ENCODE measurements around the gene NSUN3. TPM values are rescaled to one million over a fixed set of nuclear protein-coding genes. Genes with fewer than 3 reads are reported as not detected.

Gene NSUN3
- total RNA-seq (2021; ENCODE audit: unreplicated experiment) = 14.4 TPM
- polyA plus RNA-seq (2012; ENCODE audit: insufficient read length) = 5.3 TPM
- Bru-seq, nascent RNA = percentile 88 among the genes with signal in this experiment
- BruChase-seq, experiment 1, labeled RNA remaining after a 2-hour chase = percentile 74 among the genes with signal in this experiment
- percentile 64 among the genes with signal in this experiment for BruChase-seq, experiment 2, labeled RNA remaining after a 6-hour chase
- long read RNA-seq, transcript NSUN3-201 (6 exons, 3,289 nt) = major isoform, 10 of 18 reads
- long read RNA-seq, partial matches to known transcripts = 1 of 18 reads
- long read RNA-seq, other reads (novel, unspliced or antisense) = 7 of 18 reads

DNA sequence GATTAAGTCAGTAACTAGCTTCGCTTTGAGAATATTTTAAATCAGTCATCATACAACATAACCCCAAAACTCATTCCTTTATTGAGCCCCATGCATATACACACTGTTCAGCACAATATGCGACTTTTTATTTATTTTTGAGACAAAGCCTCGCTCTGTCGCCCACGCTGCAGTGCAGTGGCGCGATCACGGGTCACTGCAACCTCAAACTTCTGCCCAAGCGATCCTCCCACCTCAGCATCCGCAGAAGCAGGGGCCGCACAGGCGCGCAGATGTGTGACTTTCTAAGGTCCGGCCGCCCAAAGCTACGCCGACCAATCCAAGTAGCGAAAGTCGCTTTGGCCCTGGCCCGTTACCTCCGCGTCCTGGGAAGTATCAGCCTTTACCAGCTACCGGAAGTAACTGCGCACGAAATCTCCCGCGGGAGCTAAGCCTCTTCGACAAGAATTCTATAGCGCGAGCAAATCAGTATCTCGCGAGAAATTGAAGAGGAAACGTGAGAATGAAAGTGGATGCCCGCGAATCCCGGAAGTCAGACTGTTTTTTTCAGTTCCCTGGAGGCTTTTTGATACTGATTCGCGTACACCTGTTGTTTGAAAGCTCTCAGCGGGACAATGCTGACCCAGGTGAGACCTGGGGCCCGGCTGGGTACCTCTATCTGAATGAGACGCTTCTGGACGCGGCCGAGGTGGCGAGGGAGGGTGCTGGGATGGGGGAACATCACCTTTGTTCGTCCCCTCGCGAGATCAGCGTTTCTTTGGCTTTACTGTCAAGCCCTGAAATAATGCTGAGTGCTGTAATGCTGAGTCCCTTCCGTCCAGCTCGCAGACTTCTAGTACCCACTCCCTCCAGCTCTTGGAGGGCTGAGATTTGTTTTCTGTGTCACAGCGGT lies at the start of gene NSUN3, which contains the start of gene DHFR2:
NSUN3 (plus strand) TSS at position 549 of the 892 bp plus-strand sequence; CDS start at position 615, 66 bp downstream.
DHFR2 (minus strand) TSS at position 404 of the 892 bp plus-strand sequence. CDS start 1,405 bp downstream, outside the sequence.
- H3K36me3 ChIP-seq (ENCODE audit: control insufficient read depth, insufficient read depth, low read length) = no peaks in the 10 kb centered on the region
- TF ChIP-seq, protein P1, sequence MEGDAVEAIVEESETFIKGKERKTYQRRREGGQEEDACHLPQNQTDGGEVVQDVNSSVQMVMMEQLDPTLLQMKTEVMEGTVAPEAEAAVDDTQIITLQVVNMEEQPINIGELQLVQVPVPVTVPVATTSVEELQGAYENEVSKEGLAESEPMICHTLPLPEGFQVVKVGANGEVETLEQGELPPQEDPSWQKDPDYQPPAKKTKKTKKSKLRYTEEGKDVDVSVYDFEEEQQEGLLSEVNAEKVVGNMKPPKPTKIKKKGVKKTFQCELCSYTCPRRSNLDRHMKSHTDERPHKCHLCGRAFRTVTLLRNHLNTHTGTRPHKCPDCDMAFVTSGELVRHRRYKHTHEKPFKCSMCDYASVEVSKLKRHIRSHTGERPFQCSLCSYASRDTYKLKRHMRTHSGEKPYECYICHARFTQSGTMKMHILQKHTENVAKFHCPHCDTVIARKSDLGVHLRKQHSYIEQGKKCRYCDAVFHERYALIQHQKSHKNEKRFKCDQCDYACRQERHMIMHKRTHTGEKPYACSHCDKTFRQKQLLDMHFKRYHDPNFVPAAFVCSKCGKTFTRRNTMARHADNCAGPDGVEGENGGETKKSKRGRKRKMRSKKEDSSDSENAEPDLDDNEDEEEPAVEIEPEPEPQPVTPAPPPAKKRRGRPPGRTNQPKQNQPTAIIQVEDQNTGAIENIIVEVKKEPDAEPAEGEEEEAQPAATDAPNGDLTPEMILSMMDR (IDR thresholded peaks at IDR 0.05) = no peak
- TF ChIP-seq POLR2AphosphoS5 (IDR thresholded peaks at IDR 0.05; ENCODE audit: low read depth, low read length) = peak; percentile 94
- TF ChIP-seq, protein P2, sequence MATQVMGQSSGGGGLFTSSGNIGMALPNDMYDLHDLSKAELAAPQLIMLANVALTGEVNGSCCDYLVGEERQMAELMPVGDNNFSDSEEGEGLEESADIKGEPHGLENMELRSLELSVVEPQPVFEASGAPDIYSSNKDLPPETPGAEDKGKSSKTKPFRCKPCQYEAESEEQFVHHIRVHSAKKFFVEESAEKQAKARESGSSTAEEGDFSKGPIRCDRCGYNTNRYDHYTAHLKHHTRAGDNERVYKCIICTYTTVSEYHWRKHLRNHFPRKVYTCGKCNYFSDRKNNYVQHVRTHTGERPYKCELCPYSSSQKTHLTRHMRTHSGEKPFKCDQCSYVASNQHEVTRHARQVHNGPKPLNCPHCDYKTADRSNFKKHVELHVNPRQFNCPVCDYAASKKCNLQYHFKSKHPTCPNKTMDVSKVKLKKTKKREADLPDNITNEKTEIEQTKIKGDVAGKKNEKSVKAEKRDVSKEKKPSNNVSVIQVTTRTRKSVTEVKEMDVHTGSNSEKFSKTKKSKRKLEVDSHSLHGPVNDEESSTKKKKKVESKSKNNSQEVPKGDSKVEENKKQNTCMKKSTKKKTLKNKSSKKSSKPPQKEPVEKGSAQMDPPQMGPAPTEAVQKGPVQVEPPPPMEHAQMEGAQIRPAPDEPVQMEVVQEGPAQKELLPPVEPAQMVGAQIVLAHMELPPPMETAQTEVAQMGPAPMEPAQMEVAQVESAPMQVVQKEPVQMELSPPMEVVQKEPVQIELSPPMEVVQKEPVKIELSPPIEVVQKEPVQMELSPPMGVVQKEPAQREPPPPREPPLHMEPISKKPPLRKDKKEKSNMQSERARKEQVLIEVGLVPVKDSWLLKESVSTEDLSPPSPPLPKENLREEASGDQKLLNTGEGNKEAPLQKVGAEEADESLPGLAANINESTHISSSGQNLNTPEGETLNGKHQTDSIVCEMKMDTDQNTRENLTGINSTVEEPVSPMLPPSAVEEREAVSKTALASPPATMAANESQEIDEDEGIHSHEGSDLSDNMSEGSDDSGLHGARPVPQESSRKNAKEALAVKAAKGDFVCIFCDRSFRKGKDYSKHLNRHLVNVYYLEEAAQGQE (IDR thresholded peaks at IDR 0.05; ENCODE audit: insufficient read depth in 1 of 2, low read depth in 2 of 2, low read length in 1 of 2) = no peak
- peak; percentile 93; the same call in 1 of the 2 replicates for TF ChIP-seq SIN3A (IDR thresholded peaks at IDR 0.05; ENCODE audit: borderline replicate concordance, insufficient read depth, low read depth, low read length)
- peak; percentile 57 for TF ChIP-seq TCF7L2 (IDR thresholded peaks at IDR 0.05; ENCODE audit: low read depth, low read length)
- no peaks in the 10 kb centered on the region for H3K27me3 ChIP-seq (ENCODE audit: control insufficient read depth, insufficient read depth, low read length)
- DNase-seq (ENCODE audit: low read depth, low spot score) = peak; percentile 89
- in situ Hi-C loops (cut with HindIII; ENCODE audit: low pct_unique_long_range_greater_than_20kb, low sequenced_read_pairs) (no loop called here), intact Hi-C loops (cut with micrococcal nuclease; ENCODE audit: unreplicated experiment) (no loop called here)
- peak within 1 kb of the TSS; percentile 97 for H3K27ac ChIP-seq (ENCODE audit: low read length)
- H3K4me3 ChIP-seq (ENCODE audit: low read depth in 2 of 2, low read length in 2 of 2) = peak within 1 kb of the TSS; percentile 76 to 98
- TSS peak; percentile 84 for BruUV-seq (replicated peaks)
- POLR2A ChIA-PET = interaction anchor here (0.7 to 2.2 kb wide), 3 partner anchors 12 to 83 kb away, joined by 3 to 6 read pairs (median 3); partner anchors contain the start of gene ARL13B
- CTCF ChIA-PET = interaction anchor here (0.5 kb wide), 1 partner anchor 39 kb away, joined by 11 read pairs; no protein-coding TSS in a partner anchor
- peak; percentile 99 for ATAC-seq
- no peaks in the 10 kb centered on the region for H3K9me3 ChIP-seq (ENCODE audit: control insufficient read depth, insufficient read depth, low read depth, low read length)
- peaks cover 14% of the 10 kb centered on the region for H3K4me1 ChIP-seq (ENCODE audit: control insufficient read depth, insufficient read depth, low read length)

DNA sequence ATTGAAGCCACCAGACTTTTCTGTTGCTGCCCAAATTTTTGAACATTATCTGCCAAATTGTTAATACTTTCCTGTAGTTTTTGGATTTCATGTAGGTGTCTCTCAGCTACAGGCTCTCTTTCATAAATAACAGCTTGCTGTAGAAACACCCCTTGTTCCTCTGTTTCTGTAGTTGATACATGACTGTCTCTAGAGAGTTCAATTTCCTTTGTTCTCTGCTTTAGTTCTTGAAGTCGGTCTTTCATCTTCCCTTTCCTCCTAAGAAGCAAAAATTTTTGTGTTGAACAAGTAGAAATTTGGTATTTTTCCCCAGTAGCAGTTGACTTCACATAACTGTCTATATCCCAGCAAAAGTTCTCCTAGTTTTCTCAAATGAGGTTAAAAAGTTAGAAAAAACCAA lies 47.8 kb upstream of the NSUN3 start:
- no TSS peak for BruUV-seq (replicated peaks)

More for the DNA sequence above, 47.8 kb upstream of the NSUN3 start:
- CTCF ChIA-PET = no interaction called here
- intact Hi-C loops (cut with micrococcal nuclease; ENCODE audit: unreplicated experiment) = no loop called here
- Histone ChIP-seq H3K9me3 (ENCODE audit: control insufficient read depth, insufficient read depth, low read depth, low read length) (no peaks in the 10 kb centered on the region), H3K27ac (ENCODE audit: low read length) (no peak overlapping the region), H3K36me3 (ENCODE audit: control insufficient read depth, insufficient read depth, low read length) (no peaks in the 10 kb centered on the region; the same call in 1 of the 2 replicates), H3K4me1 (ENCODE audit: control insufficient read depth, insufficient read depth, low read length) (no peaks in the 10 kb centered on the region), H3K27me3 (ENCODE audit: control insufficient read depth, insufficient read depth, low read length) (no peaks in the 10 kb centered on the region), H3K4me3 (ENCODE audit: low read depth in 2 of 2, low read length in 2 of 2) (no peak overlapping the region)
- no peak for TF ChIP-seq TCF7L2 (IDR thresholded peaks at IDR 0.05; ENCODE audit: low read depth, low read length)
- TF ChIP-seq SIN3A (IDR thresholded peaks at IDR 0.05; ENCODE audit: borderline replicate concordance, insufficient read depth, low read depth, low read length) = no peak
- TF ChIP-seq, protein P1 (IDR thresholded peaks at IDR 0.05) = no peak
- TF ChIP-seq, protein P2 (IDR thresholded peaks at IDR 0.05; ENCODE audit: insufficient read depth in 1 of 2, low read depth in 2 of 2, low read length in 1 of 2) = no peak
- no peak for TF ChIP-seq POLR2AphosphoS5 (IDR thresholded peaks at IDR 0.05; ENCODE audit: low read depth, low read length)
- no peak for ATAC-seq
- in situ Hi-C loops (cut with HindIII; ENCODE audit: low pct_unique_long_range_greater_than_20kb, low sequenced_read_pairs) = no loop called here
- no peak for DNase-seq (ENCODE audit: low read depth, low spot score)
- POLR2A ChIA-PET = no interaction called here
